NCI-H1930 (cell line): ENCODE results near the gene AP3S2.
"Not testable (repeated sequence)": the region's sequence is repeated elsewhere in the genome, so short reads cannot be mapped to it uniquely, and the experiment has no call there.

Experiments
- DNase-seq, 2 experiments: peaks; one replicate each; lab custom pipeline; 2025; lab: John Stamatoyannopoulos, UW

Gene AP3S2

DNA sequence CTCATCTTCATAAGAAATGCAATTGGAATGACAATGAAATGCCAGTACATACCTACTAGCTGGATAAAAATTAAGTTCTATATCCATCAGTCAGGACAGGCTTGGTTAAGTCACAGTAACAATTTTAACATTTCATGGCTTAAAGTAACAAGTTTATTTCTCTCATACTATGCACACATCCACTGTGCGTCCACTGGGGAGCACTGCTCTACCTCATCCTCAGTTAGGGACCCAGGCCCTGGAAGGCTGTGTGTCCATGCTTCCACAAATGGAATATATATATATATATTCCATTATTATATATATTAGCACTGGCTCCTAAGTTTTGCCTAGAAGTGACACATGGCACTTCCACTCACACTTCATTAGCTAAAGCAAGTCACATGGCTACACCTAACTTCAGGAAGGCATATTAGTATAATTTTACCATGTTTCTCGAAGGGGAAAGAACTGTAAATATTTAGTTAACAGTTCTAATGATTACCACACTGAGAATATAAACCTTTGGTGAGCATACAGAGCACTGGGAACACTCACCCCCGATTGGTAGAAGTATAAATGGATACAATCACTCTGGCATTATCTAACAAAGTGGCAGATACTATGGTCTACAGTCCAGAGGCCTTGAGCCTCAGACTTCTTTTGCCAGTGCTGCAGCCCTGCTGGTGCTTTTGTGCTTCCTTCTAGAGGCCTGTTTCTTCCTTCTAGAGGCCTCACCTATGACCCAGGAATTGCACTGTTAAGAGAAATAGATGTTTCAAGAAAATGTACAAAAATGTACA is 28.6 kb downstream of the AP3S2 start:
- DNase-seq = no peak

DNA sequence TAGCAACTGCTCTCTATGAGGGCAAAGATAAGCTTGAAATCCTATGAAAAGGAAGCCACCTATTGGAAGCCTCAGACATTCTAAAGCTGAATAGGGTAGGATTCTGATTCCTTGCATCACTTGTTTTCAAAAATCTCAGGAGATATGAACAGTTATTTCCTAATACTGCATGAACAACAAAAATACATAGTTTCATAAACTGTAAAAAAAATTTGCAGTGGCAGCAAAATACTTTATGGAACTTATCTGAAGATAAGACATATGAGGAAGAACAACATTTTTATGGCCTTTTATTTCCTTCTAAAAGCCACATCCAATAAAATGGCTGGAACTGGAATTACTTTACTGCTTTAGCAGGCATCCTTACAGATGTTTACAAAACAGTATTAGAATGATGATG is 29.9 kb downstream of the AP3S2 start:
- no peak for DNase-seq

GRCh38 chr15:89860891-89861290 is 32.9 kb downstream of the AP3S2 start:
- DNase-seq = no peak

DNA sequence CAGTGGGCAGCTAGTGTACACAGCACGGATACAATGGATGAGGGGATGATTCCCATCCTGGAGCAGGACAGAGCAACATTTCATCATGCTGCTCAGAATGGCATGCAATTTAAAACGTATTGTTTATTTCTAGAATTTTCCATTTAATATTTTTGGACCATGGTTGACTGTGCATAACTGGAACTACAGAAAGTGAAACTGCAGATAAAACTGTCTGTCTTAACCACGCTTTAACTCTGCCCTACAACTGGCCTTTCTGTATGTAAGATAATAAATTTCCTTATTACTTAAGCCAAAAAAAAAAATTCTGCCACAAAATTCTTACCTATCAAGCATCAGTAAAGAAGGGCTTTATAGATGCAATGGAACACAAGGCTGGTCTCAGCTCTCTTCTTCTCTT is 33.4 kb downstream of the AP3S2 start:
- DNase-seq = no peak

DNA sequence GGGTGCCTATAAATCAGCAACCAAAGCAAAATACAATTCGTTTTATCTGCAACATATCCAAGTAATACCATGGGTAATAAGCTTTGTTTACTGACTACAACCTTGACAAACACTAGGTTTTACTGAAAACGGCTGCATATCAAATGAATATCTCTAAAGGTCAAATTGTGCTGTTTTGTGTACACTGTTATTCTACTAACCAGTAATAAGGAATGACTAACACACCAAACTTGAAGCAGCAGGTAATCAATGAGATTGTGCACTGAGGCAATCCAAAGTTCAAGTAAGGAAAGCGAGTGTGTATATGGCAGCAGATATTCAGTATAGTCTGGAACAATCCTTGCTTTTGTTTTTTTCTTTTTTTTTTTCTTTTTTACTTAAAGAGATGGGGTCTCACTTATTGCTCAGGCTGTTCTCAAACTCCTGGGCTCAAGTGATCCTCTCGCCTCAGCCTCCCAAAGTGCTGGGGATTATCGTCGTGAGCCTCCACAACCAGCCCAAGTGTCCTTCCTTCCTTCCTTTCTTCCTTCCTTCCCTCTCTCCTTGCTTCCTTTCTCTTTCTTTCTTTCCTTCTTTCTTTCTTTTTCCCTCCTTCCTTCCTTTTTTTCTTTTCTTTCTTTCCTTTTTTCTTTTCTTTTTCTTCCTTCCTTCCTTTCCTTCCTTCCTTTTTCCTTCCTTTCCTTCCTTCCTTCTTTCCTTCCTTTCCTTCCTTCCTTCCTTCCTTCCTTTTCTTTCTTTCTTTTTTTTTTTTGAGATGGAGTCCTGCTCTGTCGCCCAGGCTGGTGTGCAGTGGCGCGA is 34.9 kb downstream of the AP3S2 start:
- no peak for DNase-seq

- DNase-seq = no peak
Observed at GRCh38 chr15:89857673-89858072, 36.1 kb downstream of the AP3S2 start.

DNA sequence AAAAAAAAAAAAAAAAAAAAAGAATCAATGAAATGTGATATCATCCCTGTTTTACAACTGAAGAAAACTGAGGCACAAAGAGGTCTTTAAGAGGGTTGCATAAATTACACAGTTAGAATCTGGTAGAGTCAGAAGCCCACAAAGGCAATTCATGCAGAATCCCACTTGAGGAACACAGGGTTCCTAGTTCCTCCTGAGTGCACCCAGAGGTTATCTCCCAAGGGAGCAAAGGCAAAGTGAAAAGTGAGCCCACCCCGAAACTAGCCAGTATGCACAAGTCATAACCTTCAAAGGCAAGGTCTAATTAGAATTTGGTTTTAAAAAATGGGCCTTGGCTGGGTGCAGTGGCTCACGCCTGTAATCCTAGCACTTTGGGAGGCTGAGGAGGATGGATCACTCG is 37.8 kb downstream of the AP3S2 start:
- DNase-seq = no peak

DNA sequence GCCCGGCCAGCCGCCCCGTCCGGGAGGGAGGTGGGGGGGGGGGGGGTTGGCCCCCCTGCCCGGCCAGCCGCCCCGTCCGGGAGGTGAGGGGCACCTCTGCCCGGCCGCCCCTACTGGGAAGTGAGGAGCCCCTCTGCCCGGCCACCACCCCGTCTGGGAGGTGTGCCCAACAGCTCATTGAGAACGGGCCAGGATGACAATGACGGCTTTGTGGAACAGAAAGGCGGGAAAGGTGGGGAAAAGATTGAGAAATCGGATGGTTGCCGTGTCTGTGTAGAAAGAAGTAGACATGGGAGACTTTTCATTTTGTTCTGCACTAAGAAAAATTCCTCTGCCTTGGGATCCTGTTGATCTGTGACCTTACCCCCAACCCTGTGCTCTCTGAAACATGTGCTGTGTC is 38.9 kb downstream of the AP3S2 start:
- not testable (repeated sequence) for DNase-seq

- DNase-seq = no peak
Observed at GRCh38 chr15:89852342-89852995, 41.3 kb downstream of the AP3S2 start.

- no peak for DNase-seq
Observed at GRCh38 chr15:89851673-89852341, 42.0 kb downstream of the AP3S2 start.

GRCh38 chr15:89848970-89849292 is 44.9 kb downstream of the AP3S2 start:
- DNase-seq = no peak

DNA sequence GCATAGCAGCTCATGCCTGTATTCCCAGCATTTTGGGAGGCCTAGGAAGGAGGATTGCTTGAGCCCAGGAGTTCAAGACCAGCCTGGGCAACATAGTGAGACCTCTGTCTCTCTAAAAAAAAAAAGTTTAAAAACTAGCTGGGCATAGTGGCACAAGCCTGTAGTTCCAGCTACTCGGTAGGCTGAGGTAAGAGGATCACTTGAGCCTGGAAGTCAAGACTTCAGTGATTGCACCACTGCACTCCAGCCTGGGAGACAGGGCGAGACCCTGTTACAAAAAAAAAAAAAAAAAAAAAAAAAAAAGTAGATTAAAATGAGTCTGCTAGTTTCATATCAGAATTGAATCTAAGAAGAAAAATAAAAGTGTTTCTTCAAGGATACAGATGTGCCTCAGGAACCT is 46.7 kb downstream of the AP3S2 start:
- DNase-seq = no peak

DNA sequence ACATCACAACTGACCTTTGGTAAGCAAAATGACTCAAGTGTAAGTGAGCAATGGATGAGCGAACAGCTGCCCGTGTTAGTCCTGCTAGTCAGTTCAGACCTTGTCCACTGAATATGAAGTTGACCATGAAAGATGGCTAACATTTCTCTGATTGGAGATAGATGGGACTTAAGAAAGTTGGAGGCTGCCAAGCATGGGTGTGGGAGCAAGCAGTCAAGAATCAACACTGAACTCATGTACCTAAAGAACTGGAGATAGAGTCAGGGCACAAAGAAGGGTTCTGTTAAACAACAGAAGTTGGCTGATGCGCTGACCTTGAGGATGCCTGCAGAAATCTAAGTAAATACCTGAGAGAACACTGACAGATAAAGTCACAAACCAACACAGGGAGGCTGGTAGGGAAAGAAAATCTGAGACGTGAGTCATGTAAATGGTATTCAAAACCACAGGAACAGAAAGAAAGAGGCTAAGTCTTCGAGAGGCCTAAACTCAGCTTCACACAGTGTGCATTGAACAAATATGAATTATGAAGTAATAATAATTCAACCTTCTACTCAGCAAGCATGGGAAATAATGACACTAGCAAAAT is 48.4 kb downstream of the AP3S2 start:
- no peak for DNase-seq

DNA sequence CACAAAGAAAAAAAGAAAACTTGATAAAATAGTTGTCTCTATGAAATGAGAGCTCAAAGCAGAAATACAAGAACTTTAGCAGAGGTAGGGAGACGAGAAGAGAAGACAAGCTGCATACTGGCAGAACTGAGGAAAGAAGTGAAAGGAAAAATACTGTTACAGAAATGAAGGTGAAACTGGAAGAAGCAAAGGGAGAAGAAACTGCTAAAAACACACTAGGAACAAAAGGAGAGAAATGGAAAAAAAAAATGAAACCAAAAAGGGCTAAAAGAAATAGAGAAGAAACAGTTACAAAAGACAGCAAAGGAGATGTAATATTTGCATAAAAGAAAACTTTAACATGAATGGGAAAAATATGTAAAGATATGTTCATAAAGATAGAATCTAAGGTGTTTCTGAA is 51.8 kb downstream of the AP3S2 start:
- DNase-seq = no peak

DNA sequence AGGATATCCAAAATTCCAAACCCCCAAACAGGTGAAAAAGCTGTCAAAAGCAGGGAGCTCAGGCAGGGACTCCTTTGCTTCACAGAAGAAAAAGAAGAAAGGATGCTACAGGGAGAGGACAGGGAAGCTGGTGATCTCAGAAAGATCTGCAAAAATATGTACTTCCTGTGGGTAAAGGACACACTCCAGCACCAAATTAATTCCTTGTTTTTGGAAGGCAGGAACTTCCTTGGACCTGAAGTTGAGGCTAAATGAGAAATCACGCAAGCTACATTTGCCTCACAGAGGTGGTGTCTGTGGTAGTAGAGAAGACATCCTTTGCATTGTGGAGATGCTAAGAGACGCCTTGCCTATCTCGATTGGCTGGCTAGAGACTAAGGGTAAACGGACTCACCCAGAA is 52.5 kb downstream of the AP3S2 start:
- DNase-seq = no peak

DNA sequence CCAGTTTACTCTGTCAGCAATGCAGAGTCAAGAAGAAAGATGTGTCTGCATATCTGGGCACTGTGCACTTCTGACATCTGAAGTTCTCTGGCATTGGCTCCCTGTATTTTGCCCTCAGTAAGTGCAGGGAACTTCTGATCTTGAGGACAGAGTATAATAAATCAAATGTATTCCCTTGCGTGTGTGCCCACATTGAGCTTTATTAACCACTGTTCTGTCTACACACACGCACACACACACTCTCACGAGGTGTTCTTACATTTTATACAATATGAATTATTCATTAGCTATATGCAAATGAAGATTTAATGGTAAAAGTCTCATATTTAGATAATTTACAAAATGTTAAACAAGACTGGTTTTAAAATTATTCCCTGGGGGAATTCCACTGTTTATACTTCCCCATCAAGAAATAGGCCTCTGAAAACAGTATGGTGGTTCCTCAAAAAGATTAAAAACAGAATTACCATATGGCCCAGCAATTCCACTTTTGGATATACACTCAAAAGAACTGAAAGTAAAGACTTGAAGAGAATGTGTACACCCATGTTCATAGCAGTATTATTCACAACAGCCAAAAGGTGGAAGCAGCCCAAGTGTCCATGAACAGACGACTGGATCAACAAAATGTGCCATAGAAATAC is 54.5 kb downstream of the AP3S2 start:
- DNase-seq = no peak

DNA sequence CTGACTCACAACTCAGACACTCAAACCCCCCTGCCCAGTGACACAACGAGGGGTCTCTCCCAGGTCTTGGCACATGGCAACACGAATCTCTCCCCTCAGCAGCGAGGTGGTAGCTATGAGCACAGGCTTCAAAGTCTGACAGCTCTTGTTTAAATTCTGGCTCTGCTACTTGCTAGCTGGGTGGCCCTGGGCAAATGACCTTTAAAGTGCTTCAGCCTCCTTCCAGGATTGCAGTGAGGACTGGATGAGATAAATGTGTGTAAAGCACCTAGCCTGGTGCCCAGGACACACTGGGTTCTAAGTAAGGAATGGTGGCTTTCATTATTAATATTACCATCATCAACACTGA is 56.0 kb downstream of the AP3S2 start:
- DNase-seq = no peak

- DNase-seq = no peak
Observed at GRCh38 chr15:89837134-89837829, 56.5 kb downstream of the AP3S2 start.

- DNase-seq = no peak
Observed at GRCh38 chr15:89836267-89837133, 57.3 kb downstream of the AP3S2 start.

GRCh38 chr15:89835176-89835564 is 58.6 kb downstream of the AP3S2 start:
- DNase-seq = no peak
